ENCODE data around the gene PRM3. TPM values are rescaled to one million over a fixed set of nuclear protein-coding genes. Genes with fewer than 3 reads are reported as not detected.
A peak's percentile ranks its signal among the peaks of the same experiment; 100 is the strongest.

The PRM3 gene
- total RNA-seq, 4 donors from 2014 or later, result not detected

GRCh38 chr16:11298143-11298900, 24.9 kb upstream of the PRM3 start:
- no peaks in the 10 kb centered on the region for H3K36me3 ChIP-seq
- WGBS, result 88% methylated on average over 5 of the region's 5 CpGs
- no peak for DNase-seq (ENCODE audit: low spot score in 2 of 2)
- H3K27me3 ChIP-seq, result no peaks in the 10 kb centered on the region
- no peaks in the 10 kb centered on the region for H3K9me3 ChIP-seq
- H3K4me3 ChIP-seq, result no peak overlapping the region
- no peak overlapping the region for H3K27ac ChIP-seq
- H3K4me1 ChIP-seq, result peaks cover 17% of the 10 kb centered on the region
- TF ChIP-seq POLR2A (IDR thresholded peaks at IDR 0.05), result no peak
- no peak for TF ChIP-seq POLR2AphosphoS5 (IDR thresholded peaks at IDR 0.05)
- TF ChIP-seq CTCF (IDR thresholded peaks at IDR 0.05), result no peak
- TF ChIP-seq EP300 (IDR thresholded peaks at IDR 0.05), result no peak

DNA sequence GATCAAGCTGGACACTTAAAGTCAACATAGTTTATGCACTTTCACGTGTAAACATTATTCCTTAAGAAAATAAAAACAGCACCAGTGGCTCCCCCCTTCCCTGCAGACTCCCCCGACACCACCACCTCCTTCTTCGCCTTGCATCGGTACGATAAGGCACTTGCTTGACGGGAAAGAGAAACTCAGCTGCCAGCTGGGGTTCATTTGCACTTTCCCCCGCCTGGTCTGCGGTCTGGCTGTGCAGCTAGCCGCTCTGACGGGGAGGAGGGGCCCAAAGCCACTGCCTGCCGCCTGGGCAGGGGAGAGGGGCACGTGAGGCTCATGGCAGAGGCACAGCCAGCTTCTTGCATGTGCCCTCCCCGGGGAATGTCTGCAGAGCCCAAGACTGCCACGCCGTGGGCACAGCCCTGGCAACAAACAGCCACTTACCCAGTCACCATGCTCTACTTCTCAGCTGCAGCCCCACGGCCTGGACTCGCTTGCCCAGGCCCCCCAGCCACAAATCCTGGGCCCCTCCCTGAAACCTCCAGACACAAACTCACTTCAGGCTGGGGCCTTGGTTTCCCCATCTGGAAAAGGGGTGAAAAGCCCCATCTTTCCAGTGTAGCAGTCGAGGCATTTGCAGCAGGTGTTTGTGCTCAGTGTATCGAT, 24.2 kb upstream of the PRM3 start:
- no peaks in the 10 kb centered on the region for H3K36me3 ChIP-seq
- peak overlapping the region; percentile 24 for H3K4me3 ChIP-seq
- TF ChIP-seq POLR2A (IDR thresholded peaks at IDR 0.05), result no peak
- TF ChIP-seq EP300 (IDR thresholded peaks at IDR 0.05), result no peak
- no peak for TF ChIP-seq CTCF (IDR thresholded peaks at IDR 0.05)
- TF ChIP-seq POLR2AphosphoS5 (IDR thresholded peaks at IDR 0.05), result no peak
- no peaks in the 10 kb centered on the region for H3K9me3 ChIP-seq
- no peak overlapping the region for H3K27ac ChIP-seq
- DNase-seq (ENCODE audit: low spot score in 2 of 2), result peak in 1 of 2 donors; percentile 69
- peaks cover 16% of the 10 kb centered on the region for H3K4me1 ChIP-seq
- no peaks in the 10 kb centered on the region for H3K27me3 ChIP-seq
- WGBS, result 14% methylated on average over 11 of the region's 19 CpGs

DNA sequence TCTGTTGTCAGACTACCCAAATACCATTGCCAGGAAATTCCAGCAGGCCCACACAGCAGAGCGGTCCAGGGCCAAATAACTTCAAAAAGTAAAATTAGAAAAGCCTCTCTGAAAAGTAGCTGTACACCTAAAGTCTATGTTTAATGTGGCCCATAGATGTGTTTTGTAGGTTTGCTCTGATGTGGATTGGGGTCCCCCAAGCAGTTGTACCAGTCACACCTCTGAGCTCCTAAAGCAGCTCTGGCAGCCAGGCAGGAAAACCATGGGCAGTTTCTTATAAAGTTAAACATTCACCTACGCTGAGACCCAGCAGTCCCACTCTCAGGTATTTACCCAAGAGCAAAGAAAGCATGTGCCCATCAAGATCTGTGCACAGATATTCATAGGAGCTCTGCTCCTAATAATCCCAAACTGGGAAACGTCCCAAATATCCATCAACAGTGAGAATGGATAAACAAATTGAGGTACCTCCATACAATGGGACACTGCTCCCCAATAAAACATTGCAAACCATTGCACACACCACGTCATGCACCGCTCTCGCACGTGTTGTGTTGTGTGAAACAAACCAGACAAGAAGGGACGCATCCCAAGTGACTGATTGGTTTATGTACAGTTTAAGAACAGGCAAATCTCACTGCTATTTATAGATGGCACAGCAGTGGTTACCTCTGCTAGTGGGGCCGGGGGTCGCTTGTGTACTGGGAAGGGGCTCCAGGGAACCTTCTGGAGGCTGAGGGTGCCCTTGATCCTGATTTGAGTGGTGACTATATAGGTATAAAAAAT, 23.5 kb upstream of the PRM3 start:
- WGBS, result 39% methylated on average over 9 of the region's 10 CpGs
- peaks cover 16% of the 10 kb centered on the region for H3K4me1 ChIP-seq
- H3K9me3 ChIP-seq, result no peaks in the 10 kb centered on the region
- peak overlapping the region; percentile 24 for H3K4me3 ChIP-seq
- no peaks in the 10 kb centered on the region for H3K36me3 ChIP-seq
- TF ChIP-seq POLR2A (IDR thresholded peaks at IDR 0.05), result no peak
- TF ChIP-seq EP300 (IDR thresholded peaks at IDR 0.05), result no peak
- no peak for TF ChIP-seq POLR2AphosphoS5 (IDR thresholded peaks at IDR 0.05)
- no peak for TF ChIP-seq CTCF (IDR thresholded peaks at IDR 0.05)
- no peak for DNase-seq (ENCODE audit: low spot score in 2 of 2)
- no peaks in the 10 kb centered on the region for H3K27me3 ChIP-seq
- H3K27ac ChIP-seq, result no peak overlapping the region

GRCh38 chr16:11296351-11296705, 22.9 kb upstream of the PRM3 start:
- H3K9me3 ChIP-seq, result no peaks in the 10 kb centered on the region
- WGBS, result 83% methylated on average over 3 of the region's 3 CpGs
- H3K36me3 ChIP-seq, result no peaks in the 10 kb centered on the region
- H3K4me3 ChIP-seq, result no peak overlapping the region
- H3K4me1 ChIP-seq, result peaks cover 16% of the 10 kb centered on the region
- no peak overlapping the region for H3K27ac ChIP-seq
- TF ChIP-seq EP300 (IDR thresholded peaks at IDR 0.05) (no peak), CTCF (IDR thresholded peaks at IDR 0.05) (no peak), POLR2A (IDR thresholded peaks at IDR 0.05) (no peak), POLR2AphosphoS5 (IDR thresholded peaks at IDR 0.05) (no peak)
- no peaks in the 10 kb centered on the region for H3K27me3 ChIP-seq
- no peak for DNase-seq (ENCODE audit: low spot score in 2 of 2)

GRCh38 chr16:11295672-11296071, 22.2 kb upstream of the PRM3 start:
- H3K4me3 ChIP-seq, result no peak overlapping the region
- H3K36me3 ChIP-seq, result no peaks in the 10 kb centered on the region
- H3K27me3 ChIP-seq, result no peaks in the 10 kb centered on the region
- H3K9me3 ChIP-seq, result no peaks in the 10 kb centered on the region
- 90% methylated on average over 4 of the region's 4 CpGs for WGBS
- peaks cover 16% of the 10 kb centered on the region for H3K4me1 ChIP-seq
- TF ChIP-seq CTCF (IDR thresholded peaks at IDR 0.05), result no peak
- TF ChIP-seq EP300 (IDR thresholded peaks at IDR 0.05), result no peak
- no peak for TF ChIP-seq POLR2AphosphoS5 (IDR thresholded peaks at IDR 0.05)
- no peak for TF ChIP-seq POLR2A (IDR thresholded peaks at IDR 0.05)
- no peak for DNase-seq (ENCODE audit: low spot score in 2 of 2)
- no peak overlapping the region for H3K27ac ChIP-seq

Data from suprapubic skin (tissue), 4 donors.